Esophagus muscularis mucosa (tissue), 4 donors: ENCODE results near the gene TBC1D9.

Source experiments
- EP300 ChIP-seq: sonication (generic); formaldehyde crosslinking; IDR thresholded peaks from one replicate; pipeline ENCODE4 v1.6.1; 2017; ENCODE audit warnings: antibody characterized with exemption
- POLR2A ChIP-seq: fragments of 450-650 bp; IDR thresholded peaks from one replicate; pipeline ENCODE4 v1.6.1; 2017; ENCODE audit warnings: antibody characterized with exemption, moderate library complexity, mild to moderate bottlenecking, low read depth
- POLR2AphosphoS5 ChIP-seq, 2 donors: sonication (generic); formaldehyde crosslinking; IDR thresholded peaks; one replicate each; pipeline ENCODE4 v1.6.1; 2017; ENCODE audit warnings: antibody characterized with exemption in 2 of 2
- TF ChIP-seq, protein P1 (sequence below), 3 experiments: fragments of 200-600 bp in 2 of 3; fragments of 450-650 bp in 1 of 3; sonication (generic) in 2 of 3; IDR thresholded peaks; one replicate each; pipeline ENCODE4 v1.5.1; 2017 to 2019; ENCODE audit warnings: antibody characterized with exemption in 3 of 3, mild to moderate bottlenecking in 2 of 3, moderate library complexity in 1 of 3

DNA sequence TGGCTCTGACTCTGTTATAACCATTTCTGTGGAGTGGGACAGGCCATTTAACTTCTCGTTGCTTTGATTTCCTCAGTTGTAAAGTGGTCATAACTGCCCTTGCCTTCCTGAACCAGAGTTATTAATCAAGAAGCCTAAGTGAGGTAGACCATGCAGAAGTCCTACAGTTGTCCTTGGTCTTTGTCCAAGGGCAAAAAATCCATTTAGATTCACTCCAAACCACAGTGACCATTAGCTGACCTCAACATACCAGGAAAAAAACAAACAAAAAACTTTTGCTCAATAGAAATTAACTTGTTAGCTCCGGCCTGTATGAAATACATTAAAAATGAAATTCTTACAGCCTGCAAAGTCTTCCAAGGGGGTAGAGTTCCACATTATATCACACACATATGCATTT lies 52.7 kb downstream of the TBC1D9 start:
- TF ChIP-seq, protein P1, sequence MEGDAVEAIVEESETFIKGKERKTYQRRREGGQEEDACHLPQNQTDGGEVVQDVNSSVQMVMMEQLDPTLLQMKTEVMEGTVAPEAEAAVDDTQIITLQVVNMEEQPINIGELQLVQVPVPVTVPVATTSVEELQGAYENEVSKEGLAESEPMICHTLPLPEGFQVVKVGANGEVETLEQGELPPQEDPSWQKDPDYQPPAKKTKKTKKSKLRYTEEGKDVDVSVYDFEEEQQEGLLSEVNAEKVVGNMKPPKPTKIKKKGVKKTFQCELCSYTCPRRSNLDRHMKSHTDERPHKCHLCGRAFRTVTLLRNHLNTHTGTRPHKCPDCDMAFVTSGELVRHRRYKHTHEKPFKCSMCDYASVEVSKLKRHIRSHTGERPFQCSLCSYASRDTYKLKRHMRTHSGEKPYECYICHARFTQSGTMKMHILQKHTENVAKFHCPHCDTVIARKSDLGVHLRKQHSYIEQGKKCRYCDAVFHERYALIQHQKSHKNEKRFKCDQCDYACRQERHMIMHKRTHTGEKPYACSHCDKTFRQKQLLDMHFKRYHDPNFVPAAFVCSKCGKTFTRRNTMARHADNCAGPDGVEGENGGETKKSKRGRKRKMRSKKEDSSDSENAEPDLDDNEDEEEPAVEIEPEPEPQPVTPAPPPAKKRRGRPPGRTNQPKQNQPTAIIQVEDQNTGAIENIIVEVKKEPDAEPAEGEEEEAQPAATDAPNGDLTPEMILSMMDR (IDR thresholded peaks at IDR 0.05), result no peak
- TF ChIP-seq POLR2AphosphoS5 (IDR thresholded peaks at IDR 0.05), result no peak
- TF ChIP-seq POLR2A, result no peak
- TF ChIP-seq EP300, result no peak
